Activated naive CD4-positive, alpha-beta T cell treated with Interleukin-2 at 50 U/mL for 16 hours (primary cell): Measurements from ENCODE around the gene TRIP6.

Source experiments
- DNase-seq: peaks from one replicate; pipeline ENCODE4 v3.0.0-alpha.2; 2020

Gene TRIP6

GRCh38 chr7:100921039-100921438 lies 53.9 kb downstream of the TRIP6 start:
- DNase-seq = no peak
